ENCODE data around the gene MUC5AC. TPM values are rescaled to one million over a fixed set of nuclear protein-coding genes. Genes with fewer than 3 reads are reported as not detected.
"Not testable (repeated sequence)": the region's sequence is repeated elsewhere in the genome, so short reads cannot be mapped to it uniquely, and the experiment has no call there.

The MUC5AC gene
- total and polyA plus RNA-seq, 12 donors, result under 0.01 TPM; not detected in 9

DNA sequence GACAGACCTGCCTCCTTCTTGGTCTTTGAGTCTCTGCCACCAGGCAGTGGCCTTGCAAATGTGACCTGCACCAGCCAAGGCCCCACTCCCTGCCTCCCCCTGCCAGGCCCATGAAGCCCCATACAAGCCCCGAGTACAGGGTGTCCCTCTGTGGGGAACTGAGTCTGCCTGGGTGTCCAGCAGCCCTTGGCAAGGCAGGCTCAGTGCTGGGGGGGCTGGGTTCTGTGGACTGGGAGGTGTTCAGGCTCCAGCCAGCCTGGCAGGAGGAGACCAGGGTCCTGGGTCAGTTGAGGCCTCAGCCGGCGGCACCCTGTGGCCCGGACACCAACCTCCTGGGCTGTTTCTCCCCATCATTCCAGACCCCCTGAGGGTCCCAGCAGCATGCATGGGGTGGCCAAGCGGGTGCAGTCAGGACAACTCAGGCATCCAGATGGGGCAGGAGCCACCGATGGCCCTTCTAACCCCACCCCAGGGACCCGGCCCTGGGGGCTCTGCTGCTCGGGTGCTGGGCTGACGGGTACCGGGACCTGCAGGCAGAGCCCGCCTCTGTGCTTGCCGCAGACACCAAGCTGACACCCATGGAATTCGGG, 5.7 kb downstream of the MUC5AC start:
- 68 to 89% (median 86%) methylated on average over 12 to 13 of the region's 13 CpGs; no CpG with 5 or more reads in 1 of the 4 donors for WGBS, 4 donors
- H3K4me3 ChIP-seq, result no peak overlapping the region
- intact Hi-C loops (cut with DNase I), result no loop called here
- no peaks in the 10 kb centered on the region for H3K36me3 ChIP-seq (replicated peaks in 1 of 2)
- no peak for DNase-seq
- H3K27me3 ChIP-seq, result peaks cover 4% of the 10 kb centered on the region
- no peak for TF ChIP-seq POLR2A (IDR thresholded peaks at IDR 0.05)
- TF ChIP-seq CTCF (IDR thresholded peaks at IDR 0.05), result no peak
- H3K9me3 ChIP-seq (replicated peaks in 1 of 3), result no peaks in the 10 kb centered on the region
- H3K27ac ChIP-seq, result no peak overlapping the region
- no peaks in the 10 kb centered on the region for H3K4me1 ChIP-seq (replicated peaks in 1 of 2)

GRCh38 chr11:1163911-1164735, 6.4 kb downstream of the MUC5AC start:
- no peaks in the 10 kb centered on the region for H3K4me1 ChIP-seq (replicated peaks in 1 of 2)
- peak in 1 of 7 donors; percentile 7 for DNase-seq

GRCh38 chr11:1164779-1165255, 7.1 kb downstream of the MUC5AC start:
- H3K36me3 ChIP-seq (replicated peaks in 1 of 2); H3K4me3 ChIP-seq; H3K4me1 ChIP-seq (replicated peaks in 1 of 2); DNase-seq; H3K27me3 ChIP-seq; H3K9me3 ChIP-seq (replicated peaks in 1 of 3); H3K27ac ChIP-seq; intact Hi-C loops (cut with DNase I): not testable (repeated sequence)
- WGBS, 4 donors, result 67 to 90% (median 75%) methylated on average over 2 to 10 of the region's 10 CpGs

More at GRCh38 chr11:1163911-1164735, 6.4 kb downstream of the MUC5AC start:
- TF ChIP-seq POLR2A (IDR thresholded peaks at IDR 0.05) (no peak), CTCF (IDR thresholded peaks at IDR 0.05) (no peak)
- intact Hi-C loops (cut with DNase I), result no loop called here
- Histone ChIP-seq H3K27me3 (peaks cover 4% of the 10 kb centered on the region), H3K27ac (no peak overlapping the region), H3K36me3 (replicated peaks in 1 of 2) (no peaks in the 10 kb centered on the region), H3K9me3 (replicated peaks in 1 of 3) (no peaks in the 10 kb centered on the region), H3K4me3 (no peak overlapping the region)
- WGBS, 4 donors, result 46 to 80% (median 67%) methylated on average over 2 to 28 of the region's 28 CpGs

DNA sequence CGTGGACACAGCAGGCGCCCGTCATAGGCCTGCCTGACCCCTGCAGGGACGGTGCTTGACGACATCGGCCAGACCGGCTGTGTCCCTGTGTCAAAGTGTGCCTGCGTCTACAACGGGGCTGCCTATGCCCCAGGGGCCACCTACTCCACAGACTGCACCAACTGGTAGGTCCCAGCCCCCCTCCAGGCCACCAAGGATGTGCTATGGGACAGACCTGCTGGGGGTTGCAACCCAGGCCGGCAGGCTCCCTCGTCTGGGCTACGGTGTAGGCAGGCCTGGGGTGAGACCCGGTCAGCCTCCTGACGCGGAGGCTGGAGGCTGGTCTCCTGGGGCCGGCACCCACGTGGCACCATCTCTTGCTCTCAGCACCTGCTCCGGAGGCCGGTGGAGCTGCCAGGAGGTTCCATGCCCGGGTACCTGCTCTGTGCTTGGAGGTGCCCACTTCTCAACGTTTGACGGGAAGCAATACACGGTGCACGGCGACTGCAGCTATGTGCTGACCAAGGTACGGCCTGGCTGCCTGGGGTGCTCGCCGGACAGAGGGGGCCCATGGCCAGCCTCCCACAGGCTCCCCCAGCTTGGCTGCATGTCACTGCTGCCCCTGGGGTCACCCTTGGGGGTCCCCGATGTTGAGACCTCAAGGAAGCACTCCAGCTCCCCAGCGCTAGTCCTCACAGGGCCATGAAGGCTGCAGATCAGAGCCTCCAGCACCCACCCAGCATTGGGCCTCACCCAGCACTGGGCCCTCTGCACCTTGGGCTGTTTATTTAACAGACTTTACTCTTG, 7.7 kb downstream of the MUC5AC start:
- DNase-seq, result peak in 1 of 7 donors; percentile 6

More for the DNA sequence above, 7.7 kb downstream of the MUC5AC start:
- Histone ChIP-seq H3K9me3 (replicated peaks in 1 of 3) (no peaks in the 10 kb centered on the region), H3K4me1 (replicated peaks in 1 of 2) (no peaks in the 10 kb centered on the region), H3K27ac (no peak overlapping the region), H3K4me3 (no peak overlapping the region), H3K36me3 (replicated peaks in 1 of 2) (no peaks in the 10 kb centered on the region), H3K27me3 (peaks cover 4% of the 10 kb centered on the region)
- WGBS, 4 donors, result 84 to 88% (median 86%) methylated on average over 12 to 30 of the region's 30 CpGs; no CpG with 5 or more reads in 1 of the 4 donors
- TF ChIP-seq POLR2A (IDR thresholded peaks at IDR 0.05) (no peak), CTCF (IDR thresholded peaks at IDR 0.05) (no peak)
- intact Hi-C loops (cut with DNase I), result no loop called here

Measured in adrenal gland (tissue), 12 donors.